Measurements from ENCODE around the gene ZSCAN22. TPM values are rescaled to one million over a fixed set of nuclear protein-coding genes. Genes with fewer than 3 reads are reported as not detected.
"Not testable (repeated sequence)": the region's sequence is repeated elsewhere in the genome, so short reads cannot be mapped to it uniquely, and the experiment has no call there.

Gene ZSCAN22
- polyA plus RNA-seq, 1 donor = 3.2 TPM

DNA sequence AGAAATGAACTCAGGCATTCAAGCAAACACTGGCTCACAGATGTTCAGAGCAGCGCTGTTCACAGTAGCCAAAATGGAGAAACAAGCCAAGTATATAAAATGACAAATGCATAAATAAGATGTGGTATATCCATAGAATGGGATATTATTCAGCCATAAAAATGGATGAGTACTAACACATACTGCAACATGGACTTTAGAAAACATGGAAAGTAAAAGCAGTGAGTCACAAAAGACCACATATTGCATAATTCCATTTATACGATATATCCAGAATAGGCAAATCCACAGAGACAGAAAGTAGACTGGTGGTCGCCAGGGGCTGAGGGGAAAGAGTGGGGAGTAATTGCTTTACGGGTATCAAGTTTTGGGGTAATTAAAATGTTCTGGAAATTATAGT is 47.4 kb downstream of the ZSCAN22 start:
- no peak for DNase-seq

- not testable (repeated sequence) for DNase-seq
Measured at GRCh38 chr19:58376724-58377123, 49.9 kb downstream of the ZSCAN22 start.

DNA sequence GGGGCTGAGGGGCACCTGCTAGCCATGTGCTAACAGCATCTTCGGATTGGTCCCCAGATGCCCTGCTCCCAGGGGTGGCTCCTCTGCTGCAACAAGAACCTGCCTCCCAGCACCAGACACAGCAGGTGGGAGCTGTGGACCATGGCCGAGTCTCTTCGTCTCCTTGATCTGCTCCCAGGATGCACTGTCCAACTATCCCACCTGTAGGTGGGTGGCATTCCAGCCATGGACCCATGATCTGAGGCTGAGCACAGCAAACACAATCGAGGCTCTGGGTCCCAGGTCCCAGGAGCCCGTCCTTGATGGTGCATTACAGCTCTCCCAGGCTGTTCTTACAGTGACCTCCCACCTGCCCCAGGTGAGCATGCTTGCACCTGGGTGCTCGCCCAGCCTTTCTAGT is 52.5 kb downstream of the ZSCAN22 start:
- DNase-seq = no peak

GRCh38 chr19:58380037-58380661 is 53.4 kb downstream of the ZSCAN22 start:
- DNase-seq = no peak

- DNase-seq = peak; percentile 100
Measured at GRCh38 chr19:58380662-58381459, 54.1 kb downstream of the ZSCAN22 start, which contains the start of gene ZNF837. Gene ZNF837, minus strand, starts transcription at chr19:58381030. Its CDS starts 11,698 bp downstream, at chr19:58369332.

DNA sequence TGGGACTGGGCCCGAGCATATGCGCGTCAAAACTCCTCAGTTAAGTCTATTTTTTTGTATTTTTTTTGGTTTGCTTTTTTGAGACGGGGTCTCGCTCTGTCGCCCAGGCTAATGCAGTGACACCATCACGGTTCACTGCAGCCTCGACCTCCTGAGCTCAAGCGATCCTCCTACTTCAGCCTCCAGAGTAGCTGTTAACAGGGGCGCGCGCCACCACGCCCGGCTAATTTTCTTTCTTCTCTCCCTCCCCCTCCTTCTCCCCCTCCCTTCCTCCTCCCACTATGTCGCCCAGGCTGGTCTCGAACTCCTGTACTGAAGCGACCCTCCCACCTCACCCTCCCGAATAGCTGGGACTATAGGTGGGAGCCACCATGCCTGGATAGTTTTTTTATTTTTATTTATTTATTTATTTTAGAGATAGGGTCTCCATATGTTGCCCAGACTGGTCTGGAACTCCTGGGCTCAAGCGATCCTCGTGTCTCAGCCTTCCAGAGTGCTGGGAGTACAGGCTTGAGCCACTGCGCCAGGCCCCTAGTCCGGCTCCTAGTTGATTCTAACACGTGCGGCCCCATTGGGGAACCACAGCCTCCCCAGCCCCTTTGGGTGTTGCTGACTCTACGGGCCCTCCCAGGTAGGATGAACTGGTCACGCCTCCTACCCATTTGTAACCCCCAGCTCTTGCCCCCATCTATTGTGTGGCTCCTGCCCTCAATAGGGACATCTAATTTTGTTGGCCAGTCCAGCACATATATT is 54.8 kb downstream of the ZSCAN22 start:
- no peak for DNase-seq

DNA sequence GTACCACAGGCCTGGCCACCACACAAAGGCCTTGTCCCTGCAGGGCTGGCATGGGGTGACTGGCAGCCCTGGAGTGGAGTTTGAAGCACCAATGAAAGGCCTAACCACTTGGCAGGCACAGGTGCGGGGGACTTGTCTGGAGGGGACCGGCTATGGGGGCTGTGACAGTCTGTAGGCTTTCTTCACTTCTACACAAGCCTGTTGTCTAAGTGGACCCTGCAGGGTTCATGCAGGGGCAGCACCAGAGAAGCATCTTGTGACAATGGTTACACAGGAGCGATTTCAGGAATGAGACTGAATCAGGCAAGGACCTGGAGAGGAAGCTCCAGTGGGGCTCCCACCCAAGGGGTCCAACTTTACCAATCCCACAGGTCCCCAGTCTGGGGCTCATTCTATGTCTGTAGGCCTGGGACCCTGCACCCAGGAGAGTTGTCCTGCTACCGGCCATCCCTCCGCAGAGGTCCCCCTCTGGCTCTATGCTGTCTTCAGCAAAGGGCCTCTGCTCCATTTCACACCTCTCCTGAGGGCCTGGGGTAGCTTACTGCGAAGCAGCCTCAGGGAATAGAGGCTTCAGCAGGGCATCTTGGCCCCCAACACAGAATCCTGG is 56.3 kb downstream of the ZSCAN22 start:
- no peak for DNase-seq

DNA sequence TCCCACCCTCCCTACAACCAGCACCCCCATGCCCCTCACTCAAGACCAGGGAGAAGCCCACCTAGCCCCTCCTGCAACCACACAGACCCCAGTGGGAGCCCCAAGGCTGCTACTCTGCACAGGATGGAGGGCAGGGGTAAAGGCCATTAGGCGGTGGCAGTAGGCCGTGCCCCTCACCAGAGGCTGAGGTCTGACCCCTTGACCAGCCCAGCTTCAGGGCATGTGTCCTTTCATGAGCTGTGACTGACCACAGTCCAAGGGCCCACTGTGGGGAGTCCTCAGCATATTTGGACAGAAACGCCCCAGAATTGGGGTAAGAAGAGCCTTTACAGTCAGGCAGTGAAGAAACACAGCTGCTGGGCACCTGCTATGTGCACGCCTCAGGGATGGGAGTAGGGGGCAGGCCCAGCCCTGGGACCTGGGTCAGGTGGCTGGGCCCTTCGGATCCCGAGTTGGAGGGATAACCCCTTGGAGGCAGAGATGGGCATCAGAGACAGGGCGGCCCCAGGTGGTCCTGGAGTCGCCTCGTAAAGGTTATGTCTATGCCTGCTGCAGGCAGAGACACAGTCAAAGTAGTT is 58.6 kb downstream of the ZSCAN22 start:
- no peak for DNase-seq

- no peak for DNase-seq
Measured at GRCh38 chr19:58385891-58386575, 59.2 kb downstream of the ZSCAN22 start.

- DNase-seq = peak; percentile 97
Measured at GRCh38 chr19:58386576-58387337, 60.0 kb downstream of the ZSCAN22 start, which contains the start of gene RPS5. Gene RPS5, plus strand, starts transcription at chr19:58387269. Its CDS starts 869 bp downstream, at chr19:58388138.

GRCh38 chr19:58387338-58388174 is 60.8 kb downstream of the ZSCAN22 start:
- no peak for DNase-seq

GRCh38 chr19:58388175-58388526 is 61.4 kb downstream of the ZSCAN22 start:
- no peak for DNase-seq

Other genes starting within 250 kb of the ZSCAN22 start
- 64.4 TPM for gene ZSCAN18, start 228.8 kb upstream of the ZSCAN22 start, polyA plus RNA-seq (ENCODE audit: insufficient read length)
- 12.1 TPM for gene ZNF329, start 176.2 kb upstream of the ZSCAN22 start, polyA plus RNA-seq (ENCODE audit: insufficient read length)
- 11.5 TPM for gene ZNF274, start 143.9 kb upstream of the ZSCAN22 start, polyA plus RNA-seq (ENCODE audit: insufficient read length)
- 17.6 TPM for gene ZNF544, start 98.1 kb upstream of the ZSCAN22 start, polyA plus RNA-seq (ENCODE audit: insufficient read length)
- 5.7 TPM for gene ZNF8, start 48.0 kb upstream of the ZSCAN22 start, polyA plus RNA-seq (ENCODE audit: insufficient read length)
- gene ERVK3-1, start 21.6 kb upstream of the ZSCAN22 start, polyA plus RNA-seq (ENCODE audit: insufficient read length) = 33.0 TPM
- gene A1BG, start 26.5 kb downstream of the ZSCAN22 start, polyA plus RNA-seq (ENCODE audit: insufficient read length) = 2.6 TPM
- 2.4 TPM for gene ZNF497, start 35.8 kb downstream of the ZSCAN22 start, polyA plus RNA-seq (ENCODE audit: insufficient read length)
- 1.6 TPM for gene ZNF837, start 54.0 kb downstream of the ZSCAN22 start, polyA plus RNA-seq (ENCODE audit: insufficient read length)
- 1,753 TPM for gene RPS5, start 60.3 kb downstream of the ZSCAN22 start, polyA plus RNA-seq (ENCODE audit: insufficient read length)
- not detected for gene RNF225, start 68.7 kb downstream of the ZSCAN22 start, polyA plus RNA-seq (ENCODE audit: insufficient read length)
- 5.4 TPM for gene ZNF584, start 81.7 kb downstream of the ZSCAN22 start, polyA plus RNA-seq (ENCODE audit: insufficient read length)
- 6.1 TPM for gene ZNF132, start 113.2 kb downstream of the ZSCAN22 start, polyA plus RNA-seq (ENCODE audit: insufficient read length)
- 4.0 TPM for gene ZNF324B, start 124.6 kb downstream of the ZSCAN22 start, polyA plus RNA-seq (ENCODE audit: insufficient read length)
- 6.3 TPM for gene ZNF324, start 140.1 kb downstream of the ZSCAN22 start, polyA plus RNA-seq (ENCODE audit: insufficient read length)
- gene ZNF446, start 149.4 kb downstream of the ZSCAN22 start, polyA plus RNA-seq (ENCODE audit: insufficient read length) = 8.7 TPM
- gene SLC27A5, start 185.0 kb downstream of the ZSCAN22 start, polyA plus RNA-seq (ENCODE audit: insufficient read length) = 6.1 TPM
- gene ZBTB45, start 192.8 kb downstream of the ZSCAN22 start, polyA plus RNA-seq (ENCODE audit: insufficient read length) = 11.6 TPM
- gene TRIM28, start 217.1 kb downstream of the ZSCAN22 start, polyA plus RNA-seq (ENCODE audit: insufficient read length) = 357 TPM
- 77.9 TPM for gene CHMP2A, start 228.1 kb downstream of the ZSCAN22 start, polyA plus RNA-seq (ENCODE audit: insufficient read length)
- gene UBE2M, start 231.6 kb downstream of the ZSCAN22 start, polyA plus RNA-seq (ENCODE audit: insufficient read length) = 74.0 TPM
- gene MZF1, start 246.3 kb downstream of the ZSCAN22 start, polyA plus RNA-seq (ENCODE audit: insufficient read length) = 19.9 TPM